Posterior vena cava (tissue), 2 donors: ENCODE data around the gene DPH1. TPM values are rescaled to one million over a fixed set of nuclear protein-coding genes. Genes with fewer than 3 reads are reported as not detected.

ENCODE experiments used
- DNase-seq: peaks from one replicate; pipeline ENCODE4 v3.0.0-alpha.2; 2020; ENCODE audit warnings: low spot score
- intact Hi-C, 2 donors: fragments of 100-400 bp; cut with DNase I; formaldehyde crosslinking; loops; one replicate each; pipeline versions ENCODE4 v1.14.1 to v1.14.2; 2022 to 2023
- total RNA-seq, 2 donors: library from RNA; stranded (reverse); fragmentation: NEBNext Ultra II Directional; extraction: Animal tissue kit (Norgen Biotek cat#: 25700); gene quantifications; one replicate each; pipeline ENCODE4 v1.2.1, GENCODE V29; 2021
- donor health status: DM: yes; HTN: yes; CAD: no.
- donor health status: DM: yes; HTN: yes; CAD: no.

DPH1 gene
- total RNA-seq, 2 donors from 2014 or later, result 26.5 to 27.9 TPM

DNA sequence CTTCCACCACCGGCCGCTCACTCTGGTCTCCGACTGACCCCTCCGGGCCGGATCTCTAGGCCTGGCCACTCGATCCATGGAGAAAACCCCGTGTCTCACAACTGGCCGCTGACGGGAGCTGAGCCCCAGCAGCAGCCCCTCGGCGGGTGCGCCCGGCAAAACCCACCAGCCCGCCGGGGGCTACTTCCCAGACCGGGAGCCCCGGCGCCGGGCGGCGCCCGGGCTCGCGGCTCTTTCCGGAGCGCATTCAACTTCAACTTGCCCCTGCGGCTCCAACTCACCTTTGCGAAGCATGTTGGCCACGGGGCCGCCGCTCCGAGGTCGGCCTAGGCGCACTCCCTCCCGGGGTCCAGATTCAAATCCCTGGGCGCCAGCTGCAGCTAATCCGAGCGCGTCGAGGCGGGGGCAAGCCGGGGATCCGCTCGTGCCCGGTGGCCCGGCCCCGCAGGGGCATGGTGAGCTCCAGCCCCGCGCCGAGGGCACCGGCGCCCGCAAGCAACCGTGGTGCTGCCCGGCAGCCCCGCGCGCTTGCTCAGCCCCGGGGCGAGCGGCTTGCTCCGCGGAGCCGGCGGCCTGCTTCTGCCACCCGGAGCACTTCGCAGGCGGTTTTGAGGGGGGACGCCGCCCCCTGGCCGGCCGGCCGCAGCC is 5.3 kb upstream of the DPH1 start:
- intact Hi-C loops, result loop anchor here (5.0 to 10.0 kb wide), 3 partner anchors 50 to 117 kb away; no protein-coding TSS in a partner anchor
- DNase-seq, result no peak

DNA sequence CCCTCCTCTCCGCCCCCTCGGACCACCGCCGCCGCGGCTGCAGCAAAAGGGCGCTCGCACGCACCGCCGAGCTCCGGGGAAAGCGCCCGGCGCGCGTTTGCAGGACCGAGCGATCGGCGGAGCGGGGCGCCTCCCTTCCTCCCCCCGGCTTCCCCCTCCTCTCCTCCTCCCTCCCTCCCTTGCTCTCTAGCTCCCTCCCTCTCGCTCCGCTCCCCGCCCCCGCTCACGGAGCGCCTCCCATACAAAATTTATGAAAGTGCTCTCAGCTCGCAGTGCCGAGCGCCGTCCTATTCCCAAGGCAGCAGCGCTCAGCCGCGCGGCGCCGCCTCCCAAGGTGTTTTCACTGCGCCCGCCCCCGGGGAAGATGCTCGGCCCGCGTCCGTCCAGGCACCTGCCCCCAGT is 4.7 kb upstream of the DPH1 start, which contains the start of gene RTN4RL1:
TSS of gene RTN4RL1 (minus strand) at position 115 of the 402 bp plus-strand sequence. CDS start 469 bp downstream, outside the sequence.
- intact Hi-C loops, result loop anchor here in 1 of 2 donors (5.0 to 10.0 kb wide), 2 partner anchors 50 to 118 kb away; no protein-coding TSS in a partner anchor
- peak; percentile 91 for DNase-seq

DNA sequence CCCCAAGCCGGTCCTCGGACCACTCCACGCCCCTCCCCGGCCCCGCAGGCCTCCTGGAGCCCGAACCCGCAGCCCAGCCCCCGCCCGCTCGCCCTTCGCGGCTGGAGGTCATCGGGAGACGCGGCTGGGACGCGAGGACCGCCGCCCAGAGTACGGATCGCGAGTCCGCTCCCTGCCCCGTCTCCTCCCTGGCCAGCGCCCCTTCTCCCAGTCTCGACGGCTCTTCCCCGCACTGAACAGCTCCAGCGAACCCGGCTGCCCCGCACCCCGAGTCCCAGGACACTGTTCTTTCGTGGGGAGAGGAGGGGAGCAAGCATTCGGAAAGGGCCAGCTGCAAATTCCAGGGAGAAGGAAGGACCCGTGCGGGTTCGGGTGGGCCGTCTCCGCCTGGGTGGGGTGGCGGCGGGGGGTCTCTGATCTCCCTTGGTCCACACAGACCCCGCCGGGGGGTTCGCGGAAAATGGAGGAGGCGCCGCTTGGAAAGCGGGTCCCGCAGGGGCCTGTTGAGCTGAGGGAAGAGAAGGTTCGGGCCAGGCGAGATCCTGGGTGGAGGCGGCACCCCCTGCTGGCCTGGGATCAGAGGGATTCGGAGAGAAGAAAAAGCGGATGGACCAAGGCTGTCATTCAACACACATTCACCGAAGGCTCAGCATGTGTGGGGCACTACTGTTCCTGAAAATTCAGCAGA is 4.2 kb upstream of the DPH1 start:
- intact Hi-C loops, result loop anchor here in 1 of 2 donors (5.0 to 10.0 kb wide), 2 partner anchors 51 to 118 kb away; no protein-coding TSS in a partner anchor
- peak; percentile 91 for DNase-seq

DNA sequence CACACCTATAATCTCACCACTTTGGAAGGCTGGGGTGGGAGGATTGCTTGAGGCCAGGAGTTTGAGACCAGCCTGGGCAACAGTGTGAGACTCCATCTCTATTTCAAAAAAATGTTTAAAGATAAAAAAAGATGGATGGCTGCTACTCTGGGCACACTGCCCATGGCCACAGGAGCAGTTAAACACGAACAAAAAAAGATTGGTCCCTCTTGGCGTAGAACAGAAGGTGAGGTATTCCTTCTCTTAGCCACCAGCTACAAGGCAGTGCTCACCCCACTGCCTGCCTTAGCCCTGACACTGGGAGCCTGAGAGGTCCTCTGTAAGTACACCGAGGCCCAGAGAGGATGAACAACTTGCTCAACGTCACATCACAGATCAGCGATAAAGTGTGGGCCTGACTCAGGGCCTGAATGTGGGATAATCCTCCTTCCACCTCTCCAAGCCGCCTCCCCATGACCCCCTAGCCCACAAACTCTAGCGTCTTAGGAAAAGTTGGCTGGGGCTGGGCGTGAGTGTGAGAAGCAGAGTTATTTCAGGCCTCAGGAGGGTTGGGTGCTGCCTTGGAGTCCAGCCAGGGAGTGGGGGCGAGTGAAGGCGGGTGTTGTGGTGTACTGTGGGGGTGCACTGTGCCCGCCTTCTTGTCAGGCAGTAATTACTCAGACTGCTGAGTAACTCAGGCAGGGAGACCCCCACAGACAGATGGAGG is 2.3 kb upstream of the DPH1 start:
- intact Hi-C loops, result loop anchor here (2.0 to 10.0 kb wide), 3 partner anchors 53 to 120 kb away; no protein-coding TSS in a partner anchor

DNA sequence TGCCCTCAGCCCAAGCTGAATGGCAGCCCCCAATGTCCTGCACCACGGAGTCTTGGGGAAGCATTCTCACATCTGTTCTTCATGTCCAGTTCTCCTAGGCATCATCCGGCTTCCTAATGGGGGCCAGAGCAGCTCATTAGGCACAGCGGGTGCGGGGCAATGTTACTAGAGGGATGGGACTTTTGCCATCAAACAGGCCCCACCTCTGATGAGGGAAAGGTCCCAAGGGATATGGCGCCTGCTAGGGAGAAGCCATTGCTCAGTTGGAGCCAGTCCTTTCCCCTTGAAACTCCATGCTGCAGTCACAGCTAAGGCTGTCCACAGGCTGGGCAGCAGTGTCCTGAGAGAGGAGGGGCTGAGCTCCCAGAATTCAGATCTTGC is 1.7 kb upstream of the DPH1 start:
- intact Hi-C loops, result loop anchor here (2.0 to 10.0 kb wide), 3 partner anchors 53 to 121 kb away; no protein-coding TSS in a partner anchor

More for the DNA sequence above, 2.3 kb upstream of the DPH1 start:
- DNase-seq, result no peak

DNA sequence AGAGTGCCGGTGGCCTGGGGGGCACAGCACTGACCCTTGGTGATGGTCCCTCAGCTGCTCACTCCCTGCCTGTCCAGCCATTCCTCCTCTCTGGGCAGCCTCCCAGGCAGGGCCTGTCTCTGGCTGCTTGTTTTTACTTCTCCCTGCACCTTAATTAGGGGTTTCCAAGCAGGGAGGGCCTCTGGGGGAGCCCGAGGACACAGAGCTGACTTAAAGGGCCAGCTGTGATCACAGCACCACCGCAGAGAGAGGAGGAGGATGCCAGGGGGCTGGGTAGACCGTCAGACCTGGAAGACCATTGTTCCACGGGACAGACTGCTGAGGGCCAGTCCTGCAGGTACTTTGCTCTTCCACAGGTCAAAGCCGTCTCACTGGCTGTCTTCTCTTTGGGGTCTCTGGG is 1.2 kb upstream of the DPH1 start:
- intact Hi-C loops, result loop anchor here (2.0 to 10.0 kb wide), 3 partner anchors 54 to 121 kb away; no protein-coding TSS in a partner anchor
- no peak for DNase-seq

More for the DNA sequence above, 1.7 kb upstream of the DPH1 start:
- DNase-seq, result no peak

DNA sequence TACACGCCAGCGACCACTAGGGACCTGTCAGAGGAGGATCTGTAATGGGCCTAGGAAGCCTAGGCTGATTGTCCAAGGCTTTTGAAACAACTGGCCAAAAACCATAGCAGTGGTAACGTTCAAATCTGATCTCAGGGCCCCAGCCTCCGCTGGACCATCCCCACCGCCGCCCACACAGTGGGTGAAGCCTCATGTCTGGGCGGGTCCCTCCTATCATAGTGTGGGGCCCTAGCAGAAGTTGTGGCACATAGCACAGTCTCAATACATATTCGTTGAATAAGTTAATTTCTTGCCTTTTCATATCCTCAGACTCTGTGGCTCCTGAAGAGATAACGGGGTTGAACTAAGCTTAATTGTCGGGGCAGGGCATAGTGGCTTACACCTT is 818 bp downstream of the DPH1 start:
- intact Hi-C loops, result no loop called here
- DNase-seq, result no peak

DNA sequence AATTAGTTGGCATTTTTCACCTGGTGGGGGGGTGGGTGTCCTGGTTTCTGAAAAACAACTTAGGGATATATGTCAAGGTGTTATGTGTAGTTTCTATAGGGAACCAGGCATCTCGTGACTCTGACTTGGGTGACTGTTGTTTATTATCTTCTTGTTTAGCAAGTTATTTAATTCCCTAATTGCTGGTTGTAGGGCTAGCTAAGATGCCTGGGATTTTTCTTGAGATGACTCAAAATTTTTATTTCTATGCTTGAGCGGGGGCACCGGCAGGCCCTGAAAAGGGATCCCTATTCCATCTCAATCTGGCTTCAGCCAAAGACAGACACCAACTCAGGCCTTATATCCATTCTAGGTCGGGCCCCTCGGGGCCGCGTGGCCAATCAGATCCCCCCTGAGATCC is 3.2 kb downstream of the DPH1 start:
- no peak for DNase-seq
- intact Hi-C loops, result no loop called here

DNA sequence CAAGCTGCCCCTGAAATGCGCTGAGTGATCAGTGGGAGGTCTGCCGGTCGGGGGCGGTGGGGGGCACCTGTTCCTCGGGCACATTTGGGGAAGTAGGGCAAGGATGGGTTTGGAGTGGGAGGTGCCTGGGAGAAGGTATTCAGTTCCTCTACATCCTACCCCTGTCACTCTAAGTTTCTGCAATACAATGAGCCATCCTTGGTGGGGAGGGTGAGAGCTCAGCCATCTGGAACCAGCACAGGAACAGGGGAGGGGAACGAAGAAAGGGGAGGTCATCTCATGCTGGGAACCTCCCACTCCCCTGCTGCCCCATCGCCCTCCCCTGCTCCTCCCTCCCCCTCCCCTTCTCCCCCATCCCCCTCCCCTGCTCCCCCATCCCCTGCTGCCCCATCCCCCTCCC is 4.2 kb downstream of the DPH1 start:
- intact Hi-C loops, result no loop called here

DNA sequence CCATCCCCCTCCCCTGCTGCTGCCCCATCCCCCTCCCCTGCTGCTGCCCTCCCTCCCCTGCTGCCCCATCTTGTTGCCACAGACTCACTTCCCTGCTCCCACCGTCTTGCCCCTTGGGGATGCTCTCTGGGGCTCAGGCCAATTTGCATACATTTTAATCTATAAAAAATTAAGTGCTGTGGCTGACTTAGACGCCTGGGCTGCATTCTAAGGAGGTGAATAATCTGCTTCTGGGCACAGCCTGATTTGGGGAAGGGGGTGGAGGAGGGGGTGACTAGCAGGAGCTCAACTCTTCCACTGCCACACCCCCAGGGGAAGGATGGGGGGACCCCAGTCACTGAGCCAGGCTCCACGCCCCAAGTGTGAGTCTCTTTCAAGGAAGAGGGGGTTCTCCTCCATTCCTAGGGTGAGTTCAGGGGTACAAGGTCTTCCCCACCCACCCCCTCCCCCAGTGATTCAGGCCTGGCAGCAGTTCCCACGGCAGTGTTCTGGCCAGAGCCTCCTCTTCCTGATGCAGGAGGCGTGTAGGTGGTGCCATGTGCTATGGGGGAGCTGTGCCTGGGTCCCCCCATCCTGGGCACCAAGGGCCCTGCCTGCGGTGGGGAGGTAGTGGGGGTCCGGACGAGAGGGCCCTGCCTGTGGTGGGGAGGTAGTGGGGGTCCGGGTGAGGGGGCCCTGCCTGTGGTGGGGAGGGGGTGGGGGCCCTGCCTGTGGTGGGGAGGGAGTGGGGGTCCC is 5.0 kb downstream of the DPH1 start:
- intact Hi-C loops, result no loop called here
- no peak for DNase-seq

More for the DNA sequence above, 4.2 kb downstream of the DPH1 start:
- no peak for DNase-seq

DNA sequence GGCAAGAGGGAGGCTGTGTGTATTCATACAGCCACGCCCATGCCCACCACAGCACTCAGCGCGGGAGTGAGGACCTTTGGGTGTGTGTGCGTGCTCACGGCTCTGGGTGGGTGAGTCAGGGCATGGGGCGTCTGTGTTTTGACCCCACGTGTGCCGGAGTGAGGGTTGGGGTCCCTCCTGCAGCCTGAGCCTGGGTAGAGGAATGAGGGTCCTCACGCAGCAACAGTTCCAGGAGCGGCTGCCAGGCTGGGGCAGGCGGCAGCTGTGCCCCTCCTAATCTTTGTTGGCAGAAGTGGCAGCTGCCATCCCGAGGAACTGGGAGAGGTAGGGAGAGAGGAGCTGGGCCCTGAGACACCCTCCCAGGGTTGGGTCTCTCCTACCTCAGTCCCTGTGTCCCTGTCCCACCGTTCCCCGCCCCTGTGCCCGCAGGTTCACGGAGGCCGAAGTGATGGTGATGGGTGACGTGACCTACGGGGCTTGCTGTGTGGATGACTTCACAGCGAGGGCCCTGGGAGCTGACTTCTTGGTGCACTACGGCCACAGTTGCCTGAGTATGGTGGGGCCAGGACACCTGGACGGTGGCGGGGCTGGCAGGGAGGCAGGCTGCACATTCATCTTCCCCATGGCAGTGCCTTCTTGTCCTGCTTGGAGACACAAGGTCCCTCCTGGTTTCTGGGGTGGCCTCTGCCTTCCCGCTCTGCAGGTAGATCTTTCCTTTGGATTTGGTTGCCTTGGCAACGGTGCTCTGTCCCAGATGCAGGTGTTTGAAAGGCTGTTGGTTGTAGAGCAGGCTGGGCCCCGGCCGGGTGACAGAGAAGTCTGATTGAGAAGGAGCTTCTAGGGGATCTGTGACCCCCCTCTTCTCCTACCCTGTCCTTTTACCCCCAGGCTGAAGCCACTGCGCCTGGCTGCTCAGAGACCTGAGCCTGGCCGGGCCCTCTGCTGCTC is 5.9 kb downstream of the DPH1 start:
- intact Hi-C loops, result no loop called here
- no peak for DNase-seq

DNA sequence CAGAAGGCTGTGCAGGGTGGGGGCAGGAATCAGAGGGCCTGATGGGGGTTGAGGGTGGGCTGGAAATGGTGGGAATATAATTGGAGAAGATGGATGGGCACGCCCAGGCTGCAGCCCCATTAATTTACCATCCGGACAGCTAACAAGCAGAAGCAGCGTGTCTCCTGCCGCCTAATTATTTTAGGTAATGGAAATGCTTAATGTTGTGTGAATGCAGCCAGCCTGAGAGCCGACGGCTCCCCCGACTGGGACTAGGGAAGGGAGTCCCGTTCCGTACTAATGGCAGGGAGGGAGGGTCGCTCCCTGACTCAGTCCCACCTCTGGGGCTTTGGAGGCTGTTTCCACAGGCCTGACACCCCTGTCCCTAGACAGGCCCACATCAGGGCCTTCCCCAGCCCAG is 7.2 kb downstream of the DPH1 start:
- no peak for DNase-seq
- intact Hi-C loops, result no loop called here

DNA sequence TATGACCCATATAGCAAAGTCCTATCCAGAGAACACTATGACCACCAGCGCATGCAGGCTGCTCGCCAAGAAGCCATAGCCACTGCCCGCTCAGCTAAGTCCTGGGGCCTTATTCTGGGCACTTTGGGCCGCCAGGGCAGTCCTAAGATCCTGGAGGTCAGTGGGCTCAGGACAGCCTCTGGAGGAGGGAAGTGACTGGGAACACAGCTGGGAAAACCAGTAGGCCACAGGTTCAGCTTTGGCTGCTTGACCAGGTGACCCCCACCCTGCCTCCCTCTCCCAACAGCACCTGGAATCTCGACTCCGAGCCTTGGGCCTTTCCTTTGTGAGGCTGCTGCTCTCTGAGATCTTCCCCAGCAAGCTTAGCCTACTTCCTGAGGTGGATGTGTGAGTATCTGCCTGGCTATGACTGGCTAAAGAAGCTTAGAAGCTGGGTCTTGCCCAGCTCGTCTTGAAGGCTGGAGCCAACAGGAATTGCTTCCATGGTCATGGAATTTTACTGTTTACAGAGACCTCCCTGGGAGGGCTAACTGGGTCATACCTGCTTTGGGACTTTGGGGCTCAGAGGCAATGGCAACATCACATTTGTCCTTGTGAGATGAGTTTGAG is 10.4 kb downstream of the DPH1 start:
- intact Hi-C loops, result no loop called here
- no peak for DNase-seq

DNA sequence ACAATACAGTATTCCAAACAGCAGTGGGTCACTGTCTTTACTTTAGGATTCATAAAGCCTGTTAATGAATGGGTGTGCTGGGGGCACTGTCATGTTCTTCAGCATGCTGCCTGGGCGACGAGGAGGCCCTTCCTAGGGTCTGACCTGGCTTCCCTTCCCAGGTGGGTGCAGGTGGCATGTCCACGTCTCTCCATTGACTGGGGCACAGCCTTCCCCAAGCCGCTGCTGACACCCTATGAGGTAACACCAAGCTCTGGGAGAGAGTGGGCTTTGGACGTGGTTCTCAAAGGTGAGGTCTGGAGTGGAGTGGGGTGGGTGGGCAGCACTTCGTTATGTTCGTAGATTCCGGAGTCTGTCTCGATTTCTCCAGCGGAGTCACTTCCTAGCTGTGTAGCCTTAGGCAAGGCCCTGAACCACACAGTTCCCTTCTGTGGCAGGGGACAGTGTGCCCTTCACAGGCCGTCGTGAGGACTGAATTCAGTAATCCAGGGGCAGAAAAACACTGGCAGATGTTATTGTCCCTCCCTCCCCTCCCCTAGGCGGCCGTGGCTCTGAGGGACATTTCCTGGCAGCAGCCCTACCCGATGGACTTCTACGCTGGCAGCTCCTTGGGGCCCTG is 11.1 kb downstream of the DPH1 start:
- intact Hi-C loops, result no loop called here
- no peak for DNase-seq

DNA sequence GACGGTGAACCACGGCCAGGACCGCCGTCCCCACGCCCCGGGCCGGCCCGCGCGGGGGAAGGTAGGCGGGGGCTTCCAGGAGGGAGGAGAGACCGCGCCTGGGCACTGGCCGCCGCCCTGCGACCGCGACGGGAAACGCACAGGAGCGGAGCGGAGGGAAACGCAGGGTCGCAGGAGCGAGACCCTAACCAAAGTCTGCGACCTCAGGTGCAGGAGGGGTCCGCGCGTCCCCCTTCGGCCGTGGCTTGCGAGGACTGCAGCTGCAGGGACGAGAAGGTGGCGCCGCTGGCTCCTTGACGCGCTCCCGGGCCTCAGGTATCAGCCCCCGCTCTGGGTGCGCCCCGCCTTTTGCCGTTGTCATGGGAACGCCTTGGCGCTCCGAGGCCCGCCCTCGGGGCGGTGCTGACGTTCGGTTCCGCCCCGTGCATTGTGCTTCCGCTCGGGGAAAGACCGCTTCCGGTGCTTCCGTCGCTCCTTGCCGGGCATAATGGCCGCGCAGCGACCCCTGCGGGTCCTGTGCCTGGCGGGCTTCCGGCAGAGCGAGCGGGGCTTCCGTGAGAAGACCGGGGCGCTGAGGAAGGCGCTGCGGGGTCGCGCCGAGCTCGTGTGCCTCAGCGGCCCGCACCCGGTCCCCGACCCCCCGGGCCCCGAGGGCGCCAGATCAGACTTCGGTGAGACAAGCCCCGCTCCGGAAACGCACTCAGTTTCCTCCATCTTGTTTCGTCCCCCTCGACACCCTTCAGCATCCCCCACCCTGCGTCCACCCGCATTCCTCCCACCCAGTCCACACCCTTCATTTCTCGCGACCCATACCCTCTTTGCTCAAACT is 11.8 kb downstream of the DPH1 start, which contains the start of gene OVCA2:
TSS of gene OVCA2 (plus strand) at position 462 of the 829 bp plus-strand sequence. CDS start at position 488, 26 bp downstream.
- peak; percentile 98 for DNase-seq
- intact Hi-C loops, result no loop called here

DNA sequence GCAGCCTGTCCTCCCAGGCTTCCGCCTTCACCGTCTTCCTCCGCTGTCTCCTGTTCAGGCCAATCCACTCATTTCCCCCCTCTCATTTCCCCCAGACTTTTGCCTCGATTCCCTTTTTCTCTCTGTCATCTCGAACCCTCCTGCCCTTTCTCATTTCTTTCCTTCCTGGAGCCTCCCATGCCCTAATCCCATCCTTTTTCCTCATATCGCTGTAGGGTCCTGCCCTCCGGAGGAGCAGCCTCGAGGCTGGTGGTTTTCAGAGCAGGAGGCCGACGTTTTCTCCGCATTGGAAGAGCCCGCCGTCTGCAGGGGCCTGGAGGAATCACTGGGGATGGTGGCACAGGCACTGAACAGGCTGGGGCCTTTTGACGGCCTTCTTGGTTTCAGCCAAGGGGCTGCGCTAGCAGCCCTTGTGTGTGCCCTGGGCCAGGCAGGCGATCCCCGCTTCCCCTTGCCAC is 12.5 kb downstream of the DPH1 start:
- DNase-seq, result no peak
- intact Hi-C loops, result no loop called here
